Liver (tissue), 3 donors: ENCODE data around the gene CMTM6.

Experiments used
- RAD21 ChIP-seq, 2 donors: IDR thresholded peaks; 2 replicates each; pipeline ENCODE4 v1.6.1; 2016; ENCODE audit warnings: antibody characterized with exemption in 2 of 2, mild to moderate bottlenecking in 2 of 2
- TF ChIP-seq, protein P1 (sequence below): fragments of 150-350 bp; IDR thresholded peaks from 2 replicates; pipeline ENCODE4 v1.5.1; 2017; ENCODE audit warnings: improper control_type of control experiment, low read depth, low read length; ENCODE audit not compliant: missing input control
- TF ChIP-seq, protein P2 (sequence below): IDR thresholded peaks from 2 replicates; pipeline ENCODE4 v1.6.1; 2016; ENCODE audit warnings: antibody characterized with exemption
- donor health status: healthy.
- donor health status: healthy.

GRCh38 chr3:32500231-32500630 is 2.4 kb downstream of the CMTM6 start:
- TF ChIP-seq, protein P1, sequence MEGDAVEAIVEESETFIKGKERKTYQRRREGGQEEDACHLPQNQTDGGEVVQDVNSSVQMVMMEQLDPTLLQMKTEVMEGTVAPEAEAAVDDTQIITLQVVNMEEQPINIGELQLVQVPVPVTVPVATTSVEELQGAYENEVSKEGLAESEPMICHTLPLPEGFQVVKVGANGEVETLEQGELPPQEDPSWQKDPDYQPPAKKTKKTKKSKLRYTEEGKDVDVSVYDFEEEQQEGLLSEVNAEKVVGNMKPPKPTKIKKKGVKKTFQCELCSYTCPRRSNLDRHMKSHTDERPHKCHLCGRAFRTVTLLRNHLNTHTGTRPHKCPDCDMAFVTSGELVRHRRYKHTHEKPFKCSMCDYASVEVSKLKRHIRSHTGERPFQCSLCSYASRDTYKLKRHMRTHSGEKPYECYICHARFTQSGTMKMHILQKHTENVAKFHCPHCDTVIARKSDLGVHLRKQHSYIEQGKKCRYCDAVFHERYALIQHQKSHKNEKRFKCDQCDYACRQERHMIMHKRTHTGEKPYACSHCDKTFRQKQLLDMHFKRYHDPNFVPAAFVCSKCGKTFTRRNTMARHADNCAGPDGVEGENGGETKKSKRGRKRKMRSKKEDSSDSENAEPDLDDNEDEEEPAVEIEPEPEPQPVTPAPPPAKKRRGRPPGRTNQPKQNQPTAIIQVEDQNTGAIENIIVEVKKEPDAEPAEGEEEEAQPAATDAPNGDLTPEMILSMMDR: no peak
- TF ChIP-seq RAD21 (IDR thresholded peaks at IDR 0.05): no peak
- TF ChIP-seq, protein P2, sequence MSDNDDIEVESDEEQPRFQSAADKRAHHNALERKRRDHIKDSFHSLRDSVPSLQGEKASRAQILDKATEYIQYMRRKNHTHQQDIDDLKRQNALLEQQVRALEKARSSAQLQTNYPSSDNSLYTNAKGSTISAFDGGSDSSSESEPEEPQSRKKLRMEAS: no peak
